HuH-7 (cell line): ENCODE results near the gene AGBL1.
"Not testable (repeated sequence)": the region's sequence is repeated elsewhere in the genome, so short reads cannot be mapped to it uniquely, and the experiment has no call there.

Experiments used
- DNase-seq: peaks from one replicate; pipeline ENCODE4 v3.0.0; 2011; ENCODE audit warnings: low spot score

Gene AGBL1

GRCh38 chr15:86948719-86949118 lies 869.0 kb downstream of the AGBL1 start:
- no peak for DNase-seq

GRCh38 chr15:86959254-86959653 lies 879.6 kb downstream of the AGBL1 start:
- DNase-seq: no peak

- DNase-seq: no peak
These were observed 882.0 kb downstream of the AGBL1 start for GRCh38 chr15:86961669-86962068.

GRCh38 chr15:86964271-86964670 lies 884.6 kb downstream of the AGBL1 start:
- no peak for DNase-seq

GRCh38 chr15:86968244-86968643 lies 888.6 kb downstream of the AGBL1 start:
- DNase-seq: no peak

GRCh38 chr15:86969364-86969763 lies 889.7 kb downstream of the AGBL1 start:
- DNase-seq: no peak

GRCh38 chr15:86973284-86973844 lies 893.7 kb downstream of the AGBL1 start:
- no peak for DNase-seq

- no peak for DNase-seq
These were observed 908.4 kb downstream of the AGBL1 start for GRCh38 chr15:86988033-86988432.

- no peak for DNase-seq
These were observed 942.1 kb downstream of the AGBL1 start for GRCh38 chr15:87021751-87022150.

GRCh38 chr15:87031540-87032230 lies 952.0 kb downstream of the AGBL1 start:
- no peak for DNase-seq

- no peak for DNase-seq
These were observed 952.6 kb downstream of the AGBL1 start for GRCh38 chr15:87032295-87032694.

GRCh38 chr15:87033056-87033455 lies 953.4 kb downstream of the AGBL1 start:
- DNase-seq: no peak

- no peak for DNase-seq
These were observed 955.2 kb downstream of the AGBL1 start for GRCh38 chr15:87034886-87035285.

- no peak for DNase-seq
These were observed 958.7 kb downstream of the AGBL1 start for GRCh38 chr15:87038404-87038803.

- not testable (repeated sequence) for DNase-seq
These were observed 962.9 kb downstream of the AGBL1 start for GRCh38 chr15:87042619-87043018.

- DNase-seq: no peak
These were observed 966.1 kb downstream of the AGBL1 start for GRCh38 chr15:87045746-87046145.

- DNase-seq: no peak
These were observed 967.7 kb downstream of the AGBL1 start for GRCh38 chr15:87047203-87047965.
